HL-60 (cell line): ENCODE measurements around the gene STMN1.

Source experiments
- DNase-seq, 2 experiments: peaks; one replicate each; pipeline ENCODE4 v3.0.0-alpha.2; 2010 to 2020; ENCODE audit warnings: low read depth in 1 of 2, low spot score in 1 of 2
- H3K27ac ChIP-seq: fragments of 250-450 bp; sonication (Bioruptor Pico); replicated peaks from 2 replicates; pipeline ENCODE4 v1.5.1; 2020; ENCODE audit warnings: mild to moderate bottlenecking, moderate library complexity
- H3K27me3 ChIP-seq: fragments of 250-450 bp; sonication (Bioruptor Pico); 2 replicates; pipeline ENCODE4 v1.5.1; 2021; ENCODE audit warnings: mild to moderate bottlenecking, moderate library complexity; ENCODE audit not compliant: insufficient read depth, poor library complexity, severe bottlenecking
- H3K4me3 ChIP-seq: replicated peaks from 2 replicates; pipeline ENCODE4 v1.5.1; 2011; ENCODE audit warnings: mild to moderate bottlenecking, control low read depth, low read length; ENCODE audit not compliant: insufficient read depth
- GABPA ChIP-seq: IDR thresholded peaks from 2 replicates; pipeline ENCODE4 v1.6.1; 2012; ENCODE audit warnings: low read depth
- POLR2AphosphoS5 ChIP-seq: IDR thresholded peaks from 2 replicates; pipeline ENCODE4 v1.6.1; 2012; ENCODE audit warnings: low read depth
- SPI1 ChIP-seq: IDR thresholded peaks from 2 replicates; pipeline ENCODE4 v1.6.1; 2012; ENCODE audit warnings: low read depth, mild to moderate bottlenecking, borderline replicate concordance
- long read RNA-seq: library from polyadenylated mRNA; unstranded; transcript quantifications from one replicate; pipeline ENCODE4 v2.0.0, GENCODE V29; 2020
- TF ChIP-seq, protein P1 (sequence below): IDR thresholded peaks from 2 replicates; pipeline ENCODE4 v1.6.1; 2012; ENCODE audit warnings: low read depth; ENCODE audit not compliant: insufficient replicate concordance
- TF ChIP-seq, protein P2 (sequence below): IDR thresholded peaks from one replicate; pipeline ENCODE4 v1.5.1; 2011; ENCODE audit warnings: low read length, control low read depth, inconsistent platforms; ENCODE audit not compliant: insufficient read depth

STMN1 gene
- long read RNA-seq, transcript STMN1-206 (5 exons, 1,504 nt) = major isoform, 422 of 463 reads
- long read RNA-seq, partial matches to known transcripts = 33 of 463 reads
- long read RNA-seq, other reads (novel, unspliced or antisense) = 2 of 463 reads

DNA sequence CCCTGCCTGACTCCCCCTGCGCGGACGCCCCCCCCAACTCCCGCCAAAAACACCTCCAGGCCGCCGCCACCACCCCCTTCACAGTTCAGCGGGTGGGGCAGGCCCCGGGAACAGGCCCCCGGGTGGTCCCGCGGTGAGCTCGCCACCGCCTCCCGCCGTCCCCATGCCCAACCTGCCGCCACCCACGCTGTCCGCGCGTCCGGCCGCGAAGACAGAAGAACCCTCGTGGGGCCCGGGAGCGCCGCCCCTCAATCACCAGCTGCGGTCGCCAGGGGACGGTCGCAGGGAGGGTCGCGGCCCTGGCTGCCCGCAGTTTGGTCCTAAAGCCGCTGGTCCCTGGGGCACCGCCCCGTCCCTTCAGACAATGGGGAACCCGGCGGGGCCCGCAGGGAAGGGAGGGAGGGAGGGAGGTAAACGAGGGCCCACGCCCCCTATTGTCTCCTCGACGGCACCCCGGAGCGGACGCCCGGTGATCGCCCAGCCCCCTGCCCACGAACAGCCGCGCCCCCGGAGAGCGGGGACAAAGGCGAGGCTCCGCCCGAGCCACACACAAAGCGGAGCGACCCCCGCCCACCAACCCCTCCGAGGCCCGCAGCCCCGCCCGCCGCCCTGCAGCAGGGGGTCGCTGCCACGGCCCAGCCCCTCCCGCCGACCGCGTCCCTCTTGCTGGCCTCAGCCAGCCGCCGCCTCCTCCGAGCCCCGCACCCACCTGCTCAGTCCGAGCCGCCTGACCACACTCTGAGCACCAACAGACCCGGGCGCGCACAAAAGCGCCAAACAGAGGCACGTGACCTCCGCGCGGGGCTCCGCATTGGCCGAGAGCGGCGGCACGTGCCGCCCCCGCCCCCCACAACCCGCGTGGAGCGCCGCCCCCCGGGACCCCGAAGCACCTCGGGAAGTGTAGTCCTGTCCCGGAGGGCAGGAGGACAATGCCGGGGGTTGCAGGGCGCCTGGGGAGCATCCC is at the start of gene STMN1:
Gene STMN1 (minus strand): TSS at position 740 of the 964 bp plus-strand sequence. CDS start 1,743 bp downstream, outside the sequence.
- Histone ChIP-seq H3K27me3 (no peaks in the 10 kb centered on the region), H3K27ac (peak within 1 kb of the TSS; percentile 96), H3K4me3 (peak within 1 kb of the TSS; percentile 83)
- TF ChIP-seq GABPA = no peak
- TF ChIP-seq, protein P1, sequence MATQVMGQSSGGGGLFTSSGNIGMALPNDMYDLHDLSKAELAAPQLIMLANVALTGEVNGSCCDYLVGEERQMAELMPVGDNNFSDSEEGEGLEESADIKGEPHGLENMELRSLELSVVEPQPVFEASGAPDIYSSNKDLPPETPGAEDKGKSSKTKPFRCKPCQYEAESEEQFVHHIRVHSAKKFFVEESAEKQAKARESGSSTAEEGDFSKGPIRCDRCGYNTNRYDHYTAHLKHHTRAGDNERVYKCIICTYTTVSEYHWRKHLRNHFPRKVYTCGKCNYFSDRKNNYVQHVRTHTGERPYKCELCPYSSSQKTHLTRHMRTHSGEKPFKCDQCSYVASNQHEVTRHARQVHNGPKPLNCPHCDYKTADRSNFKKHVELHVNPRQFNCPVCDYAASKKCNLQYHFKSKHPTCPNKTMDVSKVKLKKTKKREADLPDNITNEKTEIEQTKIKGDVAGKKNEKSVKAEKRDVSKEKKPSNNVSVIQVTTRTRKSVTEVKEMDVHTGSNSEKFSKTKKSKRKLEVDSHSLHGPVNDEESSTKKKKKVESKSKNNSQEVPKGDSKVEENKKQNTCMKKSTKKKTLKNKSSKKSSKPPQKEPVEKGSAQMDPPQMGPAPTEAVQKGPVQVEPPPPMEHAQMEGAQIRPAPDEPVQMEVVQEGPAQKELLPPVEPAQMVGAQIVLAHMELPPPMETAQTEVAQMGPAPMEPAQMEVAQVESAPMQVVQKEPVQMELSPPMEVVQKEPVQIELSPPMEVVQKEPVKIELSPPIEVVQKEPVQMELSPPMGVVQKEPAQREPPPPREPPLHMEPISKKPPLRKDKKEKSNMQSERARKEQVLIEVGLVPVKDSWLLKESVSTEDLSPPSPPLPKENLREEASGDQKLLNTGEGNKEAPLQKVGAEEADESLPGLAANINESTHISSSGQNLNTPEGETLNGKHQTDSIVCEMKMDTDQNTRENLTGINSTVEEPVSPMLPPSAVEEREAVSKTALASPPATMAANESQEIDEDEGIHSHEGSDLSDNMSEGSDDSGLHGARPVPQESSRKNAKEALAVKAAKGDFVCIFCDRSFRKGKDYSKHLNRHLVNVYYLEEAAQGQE = peak; percentile 60
- peak; percentile 96 for TF ChIP-seq POLR2AphosphoS5
- peak; percentile 92 to 95 for DNase-seq

DNA sequence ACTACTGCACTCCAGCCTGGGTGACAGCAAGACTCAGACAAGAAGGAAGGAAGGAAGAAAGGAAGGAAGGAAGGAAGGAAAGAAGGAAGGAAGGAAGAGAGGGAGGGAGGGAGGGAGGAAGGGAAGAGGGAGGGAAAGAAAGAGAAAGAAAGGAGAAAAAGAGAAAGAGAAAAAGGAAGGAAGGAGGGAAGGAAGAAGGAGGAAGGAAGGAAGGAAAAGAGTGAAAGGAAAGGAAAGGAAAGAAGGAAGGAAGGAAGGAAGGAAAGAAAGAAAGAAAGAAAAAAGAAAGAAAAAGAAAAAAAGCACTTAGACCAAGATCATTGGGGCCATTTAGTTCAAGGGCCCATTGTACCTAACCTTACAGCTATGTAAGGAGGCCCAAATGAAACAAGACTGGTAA is 49.3 kb upstream of the STMN1 start:
- TF ChIP-seq GABPA (no peak), SPI1 (no peak)
- Histone ChIP-seq H3K27me3 (no peaks in the 10 kb centered on the region), H3K27ac (no peak overlapping the region), H3K4me3 (no peak overlapping the region)
- DNase-seq = no peak

DNA sequence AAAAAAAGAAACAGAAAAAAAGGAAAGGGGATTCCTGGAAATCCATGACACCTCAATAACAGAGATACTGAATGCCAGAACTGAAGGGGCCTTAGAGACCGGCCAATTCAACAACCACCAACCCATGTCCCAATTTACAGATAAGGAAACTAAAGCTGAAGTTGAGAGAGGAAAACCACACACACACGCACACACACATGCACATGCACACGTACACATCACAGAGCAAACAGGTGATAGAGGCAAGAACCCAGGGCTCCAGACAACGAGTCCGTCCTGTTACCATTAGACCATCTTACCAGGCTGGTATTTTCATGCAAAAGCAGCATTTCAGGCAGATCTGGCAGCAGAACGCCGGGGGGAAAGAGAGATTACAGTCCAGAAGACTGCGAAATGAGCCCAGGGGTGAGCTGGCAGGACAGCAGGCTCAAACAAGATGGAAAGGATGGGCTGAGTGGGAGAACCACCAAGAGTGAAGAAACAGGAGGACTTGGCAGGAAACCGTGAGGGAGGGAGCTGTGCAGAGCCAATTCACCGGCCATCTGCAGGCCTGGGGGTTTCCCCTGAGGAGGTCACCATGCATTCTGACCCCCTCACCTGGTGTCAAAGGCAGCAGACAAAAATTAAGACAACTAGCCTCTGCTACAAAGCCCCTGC is 48.2 kb upstream of the STMN1 start:
- DNase-seq = no peak
- Histone ChIP-seq H3K27me3 (no peaks in the 10 kb centered on the region), H3K27ac (no peak overlapping the region), H3K4me3 (no peak overlapping the region)
- no peak for TF ChIP-seq SPI1
- TF ChIP-seq, protein P1 = no peak

DNA sequence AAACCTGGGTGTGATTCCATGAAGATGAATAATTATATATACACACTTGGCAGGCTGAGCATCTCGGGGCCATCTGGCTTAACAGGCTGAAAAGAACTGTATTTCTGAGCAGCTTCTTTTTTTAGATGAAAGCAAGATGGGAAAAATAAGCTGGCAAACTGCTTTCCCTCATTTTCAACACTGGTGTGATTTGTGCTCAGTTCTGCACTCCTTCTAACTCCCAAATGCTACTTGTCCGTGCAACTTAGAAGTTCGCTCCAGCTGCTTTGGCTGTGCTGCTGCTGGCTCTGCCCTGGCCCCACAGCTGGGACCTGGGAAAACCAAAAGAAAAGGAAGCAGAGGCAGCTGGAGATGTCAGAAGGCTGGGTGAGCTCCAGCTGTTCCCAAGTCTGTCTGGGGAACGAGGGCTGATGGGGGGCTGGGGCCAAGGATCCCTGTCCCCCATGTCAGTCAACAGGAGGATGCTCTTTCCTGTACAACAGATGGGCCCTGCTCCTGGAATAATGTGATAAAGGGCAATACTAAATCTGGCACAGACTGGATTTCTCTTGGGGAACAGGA is 46.7 kb upstream of the STMN1 start:
- DNase-seq = no peak
- TF ChIP-seq, protein P2, sequence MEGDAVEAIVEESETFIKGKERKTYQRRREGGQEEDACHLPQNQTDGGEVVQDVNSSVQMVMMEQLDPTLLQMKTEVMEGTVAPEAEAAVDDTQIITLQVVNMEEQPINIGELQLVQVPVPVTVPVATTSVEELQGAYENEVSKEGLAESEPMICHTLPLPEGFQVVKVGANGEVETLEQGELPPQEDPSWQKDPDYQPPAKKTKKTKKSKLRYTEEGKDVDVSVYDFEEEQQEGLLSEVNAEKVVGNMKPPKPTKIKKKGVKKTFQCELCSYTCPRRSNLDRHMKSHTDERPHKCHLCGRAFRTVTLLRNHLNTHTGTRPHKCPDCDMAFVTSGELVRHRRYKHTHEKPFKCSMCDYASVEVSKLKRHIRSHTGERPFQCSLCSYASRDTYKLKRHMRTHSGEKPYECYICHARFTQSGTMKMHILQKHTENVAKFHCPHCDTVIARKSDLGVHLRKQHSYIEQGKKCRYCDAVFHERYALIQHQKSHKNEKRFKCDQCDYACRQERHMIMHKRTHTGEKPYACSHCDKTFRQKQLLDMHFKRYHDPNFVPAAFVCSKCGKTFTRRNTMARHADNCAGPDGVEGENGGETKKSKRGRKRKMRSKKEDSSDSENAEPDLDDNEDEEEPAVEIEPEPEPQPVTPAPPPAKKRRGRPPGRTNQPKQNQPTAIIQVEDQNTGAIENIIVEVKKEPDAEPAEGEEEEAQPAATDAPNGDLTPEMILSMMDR = no peak
- no peak for TF ChIP-seq GABPA
- no peak for TF ChIP-seq POLR2AphosphoS5
- TF ChIP-seq SPI1 = no peak
- TF ChIP-seq, protein P1 = no peak
- no peaks in the 10 kb centered on the region for H3K27me3 ChIP-seq
- H3K4me3 ChIP-seq = no peak overlapping the region
- no peak overlapping the region for H3K27ac ChIP-seq
